GM18498 (cell line): ENCODE data around the gene BCLAF1.
A peak's percentile ranks its signal among the peaks of the same experiment; 100 is the strongest.

Experiments used
- ATAC-seq: cut with Tn5 transposase; IDR thresholded peaks from one replicate; pipeline ENCODE4 v1.9.1; 2021; ENCODE audit warnings: mild to moderate bottlenecking, moderate library complexity; ENCODE audit not compliant: unreplicated experiment

The BCLAF1 gene

GRCh38 chr6:136289579-136290409 lies at the start of gene BCLAF1:
BCLAF1 (minus strand) TSS chr6:136289846; CDS start chr6:136279866, 9,980 bp downstream.
- peak; percentile 93 for ATAC-seq

- ATAC-seq, result no peak
These were observed 48.8 kb upstream of the BCLAF1 start for GRCh38 chr6:136338486-136338885.

- no peak for ATAC-seq
These were observed 48.0 kb upstream of the BCLAF1 start for GRCh38 chr6:136337606-136338005.

- ATAC-seq, result no peak
These were observed 47.5 kb upstream of the BCLAF1 start for GRCh38 chr6:136337121-136337520.

GRCh38 chr6:136335736-136336363 lies 46.2 kb upstream of the BCLAF1 start:
- ATAC-seq, result no peak

GRCh38 chr6:136334853-136335252 lies 45.2 kb upstream of the BCLAF1 start:
- no peak for ATAC-seq

- no peak for ATAC-seq
These were observed 44.8 kb upstream of the BCLAF1 start for GRCh38 chr6:136334465-136334846.

GRCh38 chr6:136333824-136334464 lies 44.3 kb upstream of the BCLAF1 start:
- no peak for ATAC-seq

GRCh38 chr6:136331461-136331860 lies 41.8 kb upstream of the BCLAF1 start:
- ATAC-seq, result no peak

GRCh38 chr6:136330634-136331033 lies 41.0 kb upstream of the BCLAF1 start:
- ATAC-seq, result no peak

GRCh38 chr6:136326038-136326553 lies 36.5 kb upstream of the BCLAF1 start:
- ATAC-seq, result no peak

GRCh38 chr6:136324686-136325380 lies 35.2 kb upstream of the BCLAF1 start:
- no peak for ATAC-seq

GRCh38 chr6:136323431-136324112 lies 33.9 kb upstream of the BCLAF1 start:
- no peak for ATAC-seq

- no peak for ATAC-seq
These were observed 30.1 kb upstream of the BCLAF1 start for GRCh38 chr6:136319732-136320131.

GRCh38 chr6:136318676-136319075 lies 29.0 kb upstream of the BCLAF1 start:
- ATAC-seq, result no peak

GRCh38 chr6:136317971-136318370 lies 28.3 kb upstream of the BCLAF1 start:
- ATAC-seq, result no peak

- peak; percentile 81 for ATAC-seq
These were observed 27.5 kb upstream of the BCLAF1 start for GRCh38 chr6:136317021-136317694.

- ATAC-seq, result no peak
These were observed 25.9 kb upstream of the BCLAF1 start for GRCh38 chr6:136315594-136315993.

- no peak for ATAC-seq
These were observed 23.3 kb upstream of the BCLAF1 start for GRCh38 chr6:136312975-136313374.

- no peak for ATAC-seq
These were observed 20.2 kb upstream of the BCLAF1 start for GRCh38 chr6:136309729-136310311.
